ENCODE data around the gene SARS1.
A peak's percentile ranks its signal among the peaks of the same experiment; 100 is the strongest.

SARS1 gene

GRCh38 chr1:109262231-109263055 lies 48.7 kb downstream of the SARS1 start:
- no peak for DNase-seq (ENCODE audit: low spot score)

GRCh38 chr1:109263234-109263596 lies 49.5 kb downstream of the SARS1 start:
- DNase-seq (ENCODE audit: low spot score) = no peak

- peak; percentile 91 for DNase-seq (ENCODE audit: low spot score)
Observed at GRCh38 chr1:109263597-109264378, 50.1 kb downstream of the SARS1 start.

GRCh38 chr1:109264379-109264755 lies 50.6 kb downstream of the SARS1 start:
- DNase-seq (ENCODE audit: low spot score) = no peak

- no peak for DNase-seq (ENCODE audit: low spot score)
Observed at GRCh38 chr1:109265016-109265415, 51.3 kb downstream of the SARS1 start.

- DNase-seq (ENCODE audit: low spot score) = no peak
Observed at GRCh38 chr1:109265741-109266330, 52.1 kb downstream of the SARS1 start.

- peak; percentile 74 for DNase-seq (ENCODE audit: low spot score)
Observed at GRCh38 chr1:109266965-109267364, 53.2 kb downstream of the SARS1 start.

- no peak for DNase-seq (ENCODE audit: low spot score)
Observed at GRCh38 chr1:109267743-109268300, 54.1 kb downstream of the SARS1 start.

GRCh38 chr1:109268431-109269211 lies 54.9 kb downstream of the SARS1 start:
- no peak for DNase-seq (ENCODE audit: low spot score)

- no peak for DNase-seq (ENCODE audit: low spot score)
Observed at GRCh38 chr1:109269212-109269980, 55.7 kb downstream of the SARS1 start.

- DNase-seq (ENCODE audit: low spot score) = no peak
Observed at GRCh38 chr1:109269981-109270622, 56.4 kb downstream of the SARS1 start.

GRCh38 chr1:109270623-109271317 lies 57.1 kb downstream of the SARS1 start:
- DNase-seq (ENCODE audit: low spot score) = no peak

- DNase-seq (ENCODE audit: low spot score) = no peak
Observed at GRCh38 chr1:109271458-109271857, 57.7 kb downstream of the SARS1 start.

- no peak for DNase-seq (ENCODE audit: low spot score)
Observed at GRCh38 chr1:109272021-109272799, 58.5 kb downstream of the SARS1 start.

GRCh38 chr1:109272831-109273547 lies 59.3 kb downstream of the SARS1 start:
- no peak for DNase-seq (ENCODE audit: low spot score)

GRCh38 chr1:109273570-109274288 lies 60.0 kb downstream of the SARS1 start:
- DNase-seq (ENCODE audit: low spot score) = no peak

- peak; percentile 72 for DNase-seq (ENCODE audit: low spot score)
Observed at GRCh38 chr1:109274533-109275476, 61.1 kb downstream of the SARS1 start.
